Uterus (tissue), 2 donors: ENCODE results near the gene RFX2.

Source experiments
- POLR2A ChIP-seq, 2 donors: fragments of 450-650 bp; IDR thresholded peaks; one replicate each; pipeline ENCODE4 v1.6.1; 2016; ENCODE audit warnings: antibody characterized with exemption in 2 of 2, mild to moderate bottlenecking in 1 of 2, moderate library complexity in 1 of 2
- TF ChIP-seq, protein P1 (sequence below), 4 experiments: fragments of 200-600 bp in 2 of 4; fragments of 450-650 bp in 2 of 4; sonication (generic) in 2 of 4; IDR thresholded peaks; one replicate each; pipeline ENCODE4 v1.5.1; 2016 to 2019; ENCODE audit warnings: antibody characterized with exemption in 4 of 4, mild to moderate bottlenecking in 2 of 4, moderate library complexity in 1 of 4

DNA sequence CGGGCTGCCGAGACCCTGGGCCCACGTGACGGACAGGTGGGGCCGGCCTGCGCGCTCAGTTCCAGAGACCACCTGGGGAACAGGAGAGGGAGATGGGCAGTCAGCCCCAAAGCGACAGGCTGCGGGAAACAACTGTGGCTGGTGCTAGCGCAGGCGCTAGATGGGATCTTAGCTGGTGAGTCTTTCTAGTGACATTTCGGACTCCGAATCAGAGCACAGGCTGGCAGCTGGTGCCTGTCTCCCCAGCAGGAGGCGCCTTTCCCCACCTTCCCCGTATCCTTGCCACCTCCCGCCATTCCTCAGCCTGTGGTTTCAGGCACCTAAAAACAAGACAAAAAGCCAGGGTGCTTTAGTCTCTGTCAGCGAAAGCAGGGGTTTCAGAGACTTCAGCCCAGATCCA lies 112.9 kb downstream of the RFX2 start:
- TF ChIP-seq, protein P1, sequence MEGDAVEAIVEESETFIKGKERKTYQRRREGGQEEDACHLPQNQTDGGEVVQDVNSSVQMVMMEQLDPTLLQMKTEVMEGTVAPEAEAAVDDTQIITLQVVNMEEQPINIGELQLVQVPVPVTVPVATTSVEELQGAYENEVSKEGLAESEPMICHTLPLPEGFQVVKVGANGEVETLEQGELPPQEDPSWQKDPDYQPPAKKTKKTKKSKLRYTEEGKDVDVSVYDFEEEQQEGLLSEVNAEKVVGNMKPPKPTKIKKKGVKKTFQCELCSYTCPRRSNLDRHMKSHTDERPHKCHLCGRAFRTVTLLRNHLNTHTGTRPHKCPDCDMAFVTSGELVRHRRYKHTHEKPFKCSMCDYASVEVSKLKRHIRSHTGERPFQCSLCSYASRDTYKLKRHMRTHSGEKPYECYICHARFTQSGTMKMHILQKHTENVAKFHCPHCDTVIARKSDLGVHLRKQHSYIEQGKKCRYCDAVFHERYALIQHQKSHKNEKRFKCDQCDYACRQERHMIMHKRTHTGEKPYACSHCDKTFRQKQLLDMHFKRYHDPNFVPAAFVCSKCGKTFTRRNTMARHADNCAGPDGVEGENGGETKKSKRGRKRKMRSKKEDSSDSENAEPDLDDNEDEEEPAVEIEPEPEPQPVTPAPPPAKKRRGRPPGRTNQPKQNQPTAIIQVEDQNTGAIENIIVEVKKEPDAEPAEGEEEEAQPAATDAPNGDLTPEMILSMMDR (IDR thresholded peaks at IDR 0.05), result no peak
- TF ChIP-seq POLR2A (IDR thresholded peaks at IDR 0.05), result no peak
